Osteocyte (in vitro differentiated cells): ENCODE data around the gene RASSF4. TPM values are rescaled to one million over a fixed set of nuclear protein-coding genes. Genes with fewer than 3 reads are reported as not detected.

Experiments
- DNase-seq: peaks from one replicate; pipeline ENCODE4 v3.0.0; 2021; ENCODE audit warnings: mixed read lengths; ENCODE audit not compliant: unreplicated experiment; ENCODE audit errors: extremely low spot score
- H3K27ac Mint-ChIP-seq: one replicate; pipeline ENCODE4 v1.8.0; 2021; ENCODE audit warnings: mild to moderate bottlenecking, mixed read lengths; ENCODE audit not compliant: unreplicated experiment
- H3K27me3 Mint-ChIP-seq: one replicate; pipeline ENCODE4 v1.8.0; 2021; ENCODE audit warnings: mixed read lengths; ENCODE audit not compliant: unreplicated experiment
- H3K36me3 Mint-ChIP-seq: one replicate; pipeline ENCODE4 v1.8.0; 2021; ENCODE audit warnings: mixed read lengths; ENCODE audit not compliant: unreplicated experiment
- H3K4me1 Mint-ChIP-seq: one replicate; pipeline ENCODE4 v1.8.0; 2021; ENCODE audit warnings: mixed read lengths; ENCODE audit not compliant: unreplicated experiment
- H3K4me3 Mint-ChIP-seq: one replicate; pipeline ENCODE4 v1.8.0; 2021; ENCODE audit warnings: mild to moderate bottlenecking, moderate library complexity, mixed read lengths; ENCODE audit not compliant: unreplicated experiment
- H3K9me3 Mint-ChIP-seq: one replicate; pipeline ENCODE4 v1.8.0; 2021; ENCODE audit warnings: mixed read lengths; ENCODE audit not compliant: unreplicated experiment
- CTCF ChIP-seq: fragments of 200-600 bp; sonication (generic); IDR thresholded peaks from 2 replicates; pipeline ENCODE4 v1.5.0; 2021; ENCODE audit warnings: antibody characterized with exemption, mild to moderate bottlenecking, moderate library complexity
- total RNA-seq: library from RNA; stranded (reverse); gene quantifications from 2 replicates; pipeline ENCODE4 v1.2.1, GENCODE V29; 2021

RASSF4 gene
- total RNA-seq, 1 donor from 2014 or later = 11.8 TPM

GRCh38 chr10:44921061-44921460 is 38.5 kb upstream of the RASSF4 start:
- no peak for TF ChIP-seq CTCF
- no peaks in the 10 kb centered on the region for H3K36me3 Mint-ChIP-seq
- DNase-seq = peak; percentile 71

GRCh38 chr10:44921506-44921905 is 38.1 kb upstream of the RASSF4 start:
- no peak overlapping the region for H3K27ac Mint-ChIP-seq
- H3K4me1 Mint-ChIP-seq = no peaks in the 10 kb centered on the region
- no peak overlapping the region for H3K4me3 Mint-ChIP-seq
- no peak for TF ChIP-seq CTCF
- H3K27me3 Mint-ChIP-seq = peaks cover 40% of the 10 kb centered on the region
- H3K36me3 Mint-ChIP-seq = no peaks in the 10 kb centered on the region
- DNase-seq = peak; percentile 77
- peaks cover 8% of the 10 kb centered on the region for H3K9me3 Mint-ChIP-seq

More at GRCh38 chr10:44921061-44921460, 38.5 kb upstream of the RASSF4 start:
- Mint-ChIP-seq H3K4me3 (no peak overlapping the region), H3K4me1 (no peaks in the 10 kb centered on the region), H3K9me3 (peaks cover 8% of the 10 kb centered on the region), H3K27me3 (peaks cover 44% of the 10 kb centered on the region), H3K27ac (no peak overlapping the region)

GRCh38 chr10:44922021-44922420 is 37.6 kb upstream of the RASSF4 start:
- Mint-ChIP-seq H3K4me1 (no peaks in the 10 kb centered on the region), H3K27me3 (peaks cover 35% of the 10 kb centered on the region)
- TF ChIP-seq CTCF = no peak

GRCh38 chr10:44922796-44923545 is 36.6 kb upstream of the RASSF4 start:
- no peaks in the 10 kb centered on the region for H3K36me3 Mint-ChIP-seq
- no peak for TF ChIP-seq CTCF
- no peaks in the 10 kb centered on the region for H3K4me1 Mint-ChIP-seq
- peaks cover 27% of the 10 kb centered on the region for H3K27me3 Mint-ChIP-seq
- no peak overlapping the region for H3K4me3 Mint-ChIP-seq
- H3K9me3 Mint-ChIP-seq = peaks cover 3% of the 10 kb centered on the region
- DNase-seq = peak; percentile 44
- H3K27ac Mint-ChIP-seq = no peak overlapping the region

More at GRCh38 chr10:44922021-44922420, 37.6 kb upstream of the RASSF4 start:
- Mint-ChIP-seq H3K36me3 (no peaks in the 10 kb centered on the region), H3K9me3 (peaks cover 8% of the 10 kb centered on the region), H3K4me3 (no peak overlapping the region), H3K27ac (no peak overlapping the region)
- DNase-seq = peak; percentile 49

GRCh38 chr10:44923611-44924010 is 36.0 kb upstream of the RASSF4 start:
- Mint-ChIP-seq H3K4me1 (no peaks in the 10 kb centered on the region), H3K9me3 (no peaks in the 10 kb centered on the region), H3K4me3 (no peak overlapping the region), H3K27me3 (peaks cover 27% of the 10 kb centered on the region), H3K36me3 (no peaks in the 10 kb centered on the region), H3K27ac (no peak overlapping the region)
- peak; percentile 62 for DNase-seq
- TF ChIP-seq CTCF = no peak
